GM21619 (cell line): Measurements from ENCODE around the gene FHIT.

ENCODE experiments used
- ATAC-seq: cut with Tn5 transposase; IDR thresholded peaks from one replicate; pipeline ENCODE4 v1.9.1; 2021; ENCODE audit not compliant: unreplicated experiment

The FHIT gene

GRCh38 chr3:59726279-59726678 is 1525.0 kb downstream of the FHIT start:
- ATAC-seq, result no peak

GRCh38 chr3:59717679-59718205 is 1533.5 kb downstream of the FHIT start:
- ATAC-seq, result no peak

- no peak for ATAC-seq
Measured at GRCh38 chr3:59714066-59714465, 1537.2 kb downstream of the FHIT start.

GRCh38 chr3:59710554-59710953 is 1540.7 kb downstream of the FHIT start:
- no peak for ATAC-seq

GRCh38 chr3:59709702-59710553 is 1541.3 kb downstream of the FHIT start:
- ATAC-seq, result no peak

- ATAC-seq, result no peak
Measured at GRCh38 chr3:59708202-59708601, 1543.0 kb downstream of the FHIT start.

- no peak for ATAC-seq
Measured at GRCh38 chr3:59704292-59704691, 1547.0 kb downstream of the FHIT start.

- ATAC-seq, result no peak
Measured at GRCh38 chr3:59699648-59700320, 1551.5 kb downstream of the FHIT start.
